Naive thymus-derived CD8-positive, alpha-beta T cell (primary cell): ENCODE data around the gene ASAP2. TPM values are rescaled to one million over a fixed set of nuclear protein-coding genes. Genes with fewer than 3 reads are reported as not detected.

Source experiments
- ATAC-seq, 2 donors: fragments of 150-1000 bp; cut with Tn5 transposase in 1 of 2; sonication (Bioruptor Pico), chemical (Tn5 transposase) in 1 of 2; 1 replicate in 1 of 2; 2 replicates in 1 of 2; pipeline ENCODE4 v1.10.0; 2021; ENCODE audit warnings: mild to moderate bottlenecking in 2 of 2, moderate library complexity in 2 of 2
- POLR2A ChIA-PET: fragments of 350-600 bp; sonication (Branson Sonifier 250); formaldehyde crosslinking; loops from one replicate; lab custom pipeline; 2021; ENCODE audit warnings: antibody characterized with exemption; lab: Charles Lee
- DNase-seq, 10 donors: peaks; one replicate each; pipeline versions ENCODE4 v3.0.0 to v3.0.0-alpha.2; 2020 to 2022
- H3K27ac Mint-ChIP-seq, 10 donors: one replicate each; pipeline ENCODE4 v1.8.0; 2020 to 2022; ENCODE audit warnings: mild to moderate bottlenecking in 10 of 10, mixed read lengths in 10 of 10, moderate library complexity in 4 of 10, inconsistent platforms in 1 of 10
- H3K27me3 Mint-ChIP-seq, 5 donors: one replicate each; pipeline ENCODE4 v1.8.0; 2021 to 2022; ENCODE audit warnings: mixed read lengths in 5 of 5
- H3K36me3 Mint-ChIP-seq, 3 donors: one replicate each; pipeline ENCODE4 v1.8.0; 2020 to 2022; ENCODE audit warnings: mixed read lengths in 3 of 3, mild to moderate bottlenecking in 2 of 3, inconsistent platforms in 1 of 3
- H3K4me1 Mint-ChIP-seq, 4 donors: one replicate each; pipeline ENCODE4 v1.8.0; 2021 to 2022; ENCODE audit warnings: mixed read lengths in 4 of 4
- H3K4me3 Mint-ChIP-seq, 10 donors: one replicate each; pipeline ENCODE4 v1.8.0; 2020 to 2022; ENCODE audit warnings: mild to moderate bottlenecking in 10 of 10, mixed read lengths in 10 of 10, moderate library complexity in 6 of 10, inconsistent platforms in 1 of 10
- H3K9me3 Mint-ChIP-seq, 9 donors: one replicate each; pipeline ENCODE4 v1.8.0; 2020 to 2022; ENCODE audit warnings: mixed read lengths in 9 of 9, mild to moderate bottlenecking in 3 of 9, inconsistent platforms in 1 of 9, moderate library complexity in 1 of 9
- polyA plus RNA-seq, 3 donors: library from polyadenylated mRNA; unstranded; fragments of 300-500 nt; fragmentation: Illumina TruSeq; gene quantifications; one replicate each; pipeline ENCODE4 v1.2.3, GENCODE V29; 2021
- total RNA-seq, 8 experiments: library from RNA in 2 of 8; stranded (reverse) in 2 of 8; gene quantifications; one replicate each; pipeline ENCODE4 v1.2.3 and lab custom pipeline; 2021 to 2026

The ASAP2 gene
- total and polyA plus RNA-seq, 5 experiments from 2014 or later = not detected

DNA sequence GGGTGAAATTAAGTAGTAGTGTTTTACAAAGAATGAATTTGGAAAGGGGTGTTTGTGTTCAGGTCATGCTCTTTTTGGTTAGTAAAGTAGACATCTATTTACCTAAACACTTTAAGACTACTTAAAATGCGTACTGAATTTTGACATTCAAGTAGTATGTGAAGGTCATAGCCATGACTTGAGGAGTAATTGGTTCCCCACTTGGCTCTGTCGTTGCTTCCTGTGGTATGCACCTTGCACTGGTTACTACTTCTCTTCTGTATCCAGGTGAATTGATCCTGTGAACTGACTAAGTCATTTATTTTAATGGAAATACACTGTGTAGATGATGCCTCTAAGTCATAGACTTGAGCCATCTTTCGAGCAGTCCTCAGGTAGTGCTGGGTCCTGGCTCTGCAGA lies 118.8 kb downstream of the ASAP2 start:
- H3K4me3 Mint-ChIP-seq = no peak overlapping the region
- H3K36me3 Mint-ChIP-seq = no peaks in the 10 kb centered on the region
- peaks cover 0 to 12% (median 2%) of the 10 kb centered on the region in 5 donors for H3K27me3 Mint-ChIP-seq
- POLR2A ChIA-PET = no interaction called here
- ATAC-seq (no peak), DNase-seq (no peak)
- H3K4me1 Mint-ChIP-seq = peaks cover 0 to 2% (median under 1%) of the 10 kb centered on the region in 4 donors
- H3K27ac Mint-ChIP-seq = no peak overlapping the region
- H3K9me3 Mint-ChIP-seq = no peaks in the 10 kb centered on the region

DNA sequence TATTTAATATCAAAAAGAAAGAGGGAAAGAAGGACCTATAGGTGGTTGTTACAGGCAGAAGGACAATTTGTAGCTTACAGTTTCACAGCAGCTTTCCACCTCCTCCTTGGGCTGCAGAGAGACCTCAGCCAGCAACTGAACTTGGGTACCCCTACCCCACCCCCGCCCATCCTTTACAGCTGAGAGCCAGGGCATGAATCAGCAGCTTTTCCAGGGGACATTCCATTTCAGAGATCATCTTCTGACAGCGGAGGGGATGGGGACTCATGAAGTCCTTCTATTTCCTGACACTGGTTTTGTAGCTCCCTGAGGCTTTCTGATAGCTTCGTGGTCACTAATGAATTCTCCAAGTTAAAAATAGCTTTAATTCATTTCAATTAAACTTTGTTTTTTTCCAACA lies 120.4 kb downstream of the ASAP2 start:
- Mint-ChIP-seq H3K36me3 (no peaks in the 10 kb centered on the region), H3K4me3 (no peak overlapping the region), H3K4me1 (peaks cover 0 to 11% (median 1%) of the 10 kb centered on the region in 4 donors), H3K27ac (no peak overlapping the region), H3K9me3 (no peaks in the 10 kb centered on the region), H3K27me3 (peaks cover 0 to 8% (median 2%) of the 10 kb centered on the region in 5 donors)
- ATAC-seq = no peak
- POLR2A ChIA-PET = no interaction called here
- DNase-seq = no peak

- H3K9me3 Mint-ChIP-seq = no peaks in the 10 kb centered on the region
- H3K27ac Mint-ChIP-seq = no peak overlapping the region
- no peak for DNase-seq
- peaks cover 0 to 5% (median 2%) of the 10 kb centered on the region in 5 donors for H3K27me3 Mint-ChIP-seq
- H3K36me3 Mint-ChIP-seq = no peaks in the 10 kb centered on the region
- no peak for ATAC-seq
- H3K4me3 Mint-ChIP-seq = no peak overlapping the region
- POLR2A ChIA-PET = no interaction called here
- H3K4me1 Mint-ChIP-seq = peaks cover 0 to 11% (median 0%) of the 10 kb centered on the region in 4 donors
Observed at GRCh38 chr2:9327873-9328352, 121.3 kb downstream of the ASAP2 start.

GRCh38 chr2:9328931-9329330 lies 122.3 kb downstream of the ASAP2 start:
- Mint-ChIP-seq H3K4me3 (no peak overlapping the region), H3K27ac (peak overlapping the region in 1 of 10 donors; percentile 15), H3K4me1 (peaks cover 0 to 11% (median 0%) of the 10 kb centered on the region in 4 donors), H3K9me3 (no peaks in the 10 kb centered on the region), H3K36me3 (no peaks in the 10 kb centered on the region), H3K27me3 (peaks cover 0 to 5% (median 2%) of the 10 kb centered on the region in 5 donors)
- ATAC-seq (no peak), DNase-seq (no peak)
- POLR2A ChIA-PET = no interaction called here

DNA sequence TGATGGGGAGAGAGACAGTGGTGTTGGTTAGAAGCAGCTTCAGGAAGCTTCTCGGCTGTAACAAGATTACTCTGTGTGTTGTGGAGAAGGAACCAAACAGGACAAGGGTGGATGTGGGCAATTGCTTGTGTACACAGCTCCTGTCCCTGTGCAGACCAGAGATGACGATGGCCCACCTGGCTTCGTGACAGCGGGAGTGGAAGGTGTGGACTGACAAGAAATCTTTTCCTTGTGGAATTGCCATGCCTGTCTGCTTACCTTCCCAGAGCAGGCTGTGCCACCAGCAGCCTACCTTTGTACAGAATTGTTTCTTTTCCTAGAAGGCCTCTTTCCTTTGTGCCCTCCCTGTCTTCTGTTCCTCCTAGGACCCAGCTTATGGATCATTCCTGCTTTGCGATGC lies 122.9 kb downstream of the ASAP2 start:
- POLR2A ChIA-PET = no interaction called here
- no peak for ATAC-seq
- no peak for DNase-seq
- Mint-ChIP-seq H3K27me3 (peaks cover 0 to 5% (median 2%) of the 10 kb centered on the region in 5 donors), H3K4me1 (peaks cover 0 to 11% (median 0%) of the 10 kb centered on the region in 4 donors), H3K9me3 (no peaks in the 10 kb centered on the region), H3K36me3 (no peaks in the 10 kb centered on the region), H3K4me3 (no peak overlapping the region), H3K27ac (peak overlapping the region in 1 of 10 donors; percentile 15)

- DNase-seq (no peak), ATAC-seq (no peak)
- H3K27me3 Mint-ChIP-seq = peaks cover 0 to 5% (median 2%) of the 10 kb centered on the region in 5 donors
- H3K36me3 Mint-ChIP-seq = no peaks in the 10 kb centered on the region
- H3K4me1 Mint-ChIP-seq = peaks cover 0 to 13% (median 1%) of the 10 kb centered on the region in 4 donors
- no peak overlapping the region for H3K27ac Mint-ChIP-seq
- no peak overlapping the region for H3K4me3 Mint-ChIP-seq
- POLR2A ChIA-PET = no interaction called here
- no peaks in the 10 kb centered on the region for H3K9me3 Mint-ChIP-seq
Observed at GRCh38 chr2:9330612-9331270, 124.1 kb downstream of the ASAP2 start.

- Mint-ChIP-seq H3K27ac (no peak overlapping the region), H3K36me3 (no peaks in the 10 kb centered on the region), H3K4me3 (no peak overlapping the region), H3K9me3 (no peaks in the 10 kb centered on the region), H3K27me3 (peaks cover 0 to 5% (median 2%) of the 10 kb centered on the region in 5 donors), H3K4me1 (peaks cover 6 to 19% (median 9%) of the 10 kb centered on the region in 4 donors)
- POLR2A ChIA-PET = no interaction called here
- no peak for DNase-seq
- ATAC-seq = no peak
Observed at GRCh38 chr2:9331704-9332103, 125.1 kb downstream of the ASAP2 start.

- Mint-ChIP-seq H3K9me3 (no peaks in the 10 kb centered on the region), H3K4me1 (peaks cover 6 to 21% (median 10%) of the 10 kb centered on the region in 4 donors), H3K27me3 (peaks cover 0 to 5% (median 2%) of the 10 kb centered on the region in 5 donors), H3K4me3 (no peak overlapping the region), H3K27ac (no peak overlapping the region), H3K36me3 (no peaks in the 10 kb centered on the region)
- DNase-seq (no peak), ATAC-seq (no peak)
- POLR2A ChIA-PET = no interaction called here
Observed at GRCh38 chr2:9332136-9332852, 125.7 kb downstream of the ASAP2 start.

DNA sequence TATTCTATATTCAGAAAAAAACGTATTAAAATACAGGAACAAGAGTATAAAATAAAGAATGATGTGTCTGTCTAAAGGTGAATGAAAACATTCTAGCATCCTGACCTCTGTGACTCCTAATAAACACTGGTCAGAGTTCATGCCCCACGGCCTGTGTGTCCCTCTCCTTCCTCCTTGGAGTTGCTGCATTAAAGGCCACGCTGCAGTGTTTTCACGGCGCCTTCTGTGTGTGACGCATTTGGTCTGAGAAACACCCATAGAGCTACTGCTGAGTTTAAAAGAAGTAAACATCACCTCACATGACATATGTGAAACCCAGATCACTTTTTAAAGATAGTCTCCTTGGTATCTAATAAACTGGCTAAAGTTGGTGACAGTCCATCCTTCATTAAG lies 126.2 kb downstream of the ASAP2 start:
- DNase-seq (no peak), ATAC-seq (no peak)
- POLR2A ChIA-PET = no interaction called here
- Mint-ChIP-seq H3K27me3 (peaks cover 0 to 5% (median 2%) of the 10 kb centered on the region in 5 donors), H3K4me3 (no peak overlapping the region), H3K4me1 (peaks cover 8 to 21% (median 10%) of the 10 kb centered on the region in 4 donors), H3K36me3 (no peaks in the 10 kb centered on the region), H3K27ac (no peak overlapping the region), H3K9me3 (no peaks in the 10 kb centered on the region)

DNA sequence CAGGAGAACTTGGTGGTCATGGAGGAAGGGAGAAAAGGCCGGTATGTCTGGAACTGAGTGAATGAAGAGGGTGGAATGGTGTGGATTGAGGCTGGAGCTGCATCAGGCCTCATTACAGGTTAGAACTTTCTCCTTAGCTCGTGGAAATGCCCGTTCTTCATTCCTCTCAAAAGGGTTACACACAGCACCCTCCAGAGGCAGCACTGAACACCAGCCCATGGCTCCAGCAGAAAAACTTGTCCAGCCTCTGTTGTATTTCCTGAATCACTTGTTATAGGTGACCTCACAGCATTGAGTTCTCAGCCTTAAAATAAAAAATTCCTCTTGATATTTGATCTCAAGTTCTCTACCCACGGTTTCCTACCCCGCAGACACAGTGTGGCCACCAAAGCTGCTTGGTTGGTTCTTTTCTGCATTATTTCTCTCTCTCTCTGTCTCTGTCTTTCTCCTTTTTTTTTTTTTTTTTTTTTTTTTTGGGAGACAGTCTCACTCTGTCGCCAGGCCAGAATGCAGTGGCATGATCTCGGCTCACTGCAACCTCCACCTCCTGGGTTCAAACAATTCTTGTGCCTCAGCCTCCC lies 127.1 kb downstream of the ASAP2 start:
- H3K27ac Mint-ChIP-seq = peak overlapping the region in 1 of 10 donors; percentile 15
- ATAC-seq (no peak), DNase-seq (no peak)
- peaks cover 8 to 21% (median 10%) of the 10 kb centered on the region in 4 donors for H3K4me1 Mint-ChIP-seq
- POLR2A ChIA-PET = no interaction called here
- no peaks in the 10 kb centered on the region for H3K36me3 Mint-ChIP-seq
- peaks cover 0 to 5% (median 2%) of the 10 kb centered on the region in 5 donors for H3K27me3 Mint-ChIP-seq
- H3K9me3 Mint-ChIP-seq = no peaks in the 10 kb centered on the region
- no peak overlapping the region for H3K4me3 Mint-ChIP-seq

- ATAC-seq = no peak
- Mint-ChIP-seq H3K36me3 (no peaks in the 10 kb centered on the region), H3K4me3 (no peak overlapping the region), H3K27ac (peak overlapping the region in 1 of 10 donors; percentile 11), H3K4me1 (peaks cover 8 to 21% (median 10%) of the 10 kb centered on the region in 4 donors), H3K27me3 (peaks cover 0 to 4% (median 3%) of the 10 kb centered on the region in 5 donors), H3K9me3 (peaks cover 0 to 1% (median 0%) of the 10 kb centered on the region in 9 donors)
- POLR2A ChIA-PET = no interaction called here
- DNase-seq = no peak
Observed at GRCh38 chr2:9334761-9335160, 128.1 kb downstream of the ASAP2 start.

DNA sequence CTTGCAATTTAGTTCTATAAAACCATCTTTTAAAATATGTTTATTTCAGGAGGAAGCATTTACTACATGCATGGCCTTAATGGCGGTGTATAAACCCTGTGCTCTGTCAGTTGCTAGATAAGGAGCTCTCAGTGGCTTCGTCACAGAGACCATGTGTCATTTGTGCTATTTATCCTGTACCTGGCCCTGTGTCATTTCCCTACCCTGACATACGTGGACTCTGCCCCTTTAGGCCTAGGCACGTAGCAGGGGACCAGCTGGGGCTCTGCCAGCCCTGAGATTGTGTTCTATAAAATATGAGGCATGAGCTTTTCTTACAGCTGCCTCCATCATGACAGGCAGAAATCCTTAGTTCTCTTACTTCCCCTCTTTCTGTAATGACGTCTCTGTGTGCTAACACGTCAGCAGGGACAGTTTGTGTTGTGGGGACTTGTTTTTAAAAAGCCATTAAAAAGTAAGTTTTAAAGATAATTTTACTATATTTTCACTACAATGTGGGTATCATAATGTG lies 128.8 kb downstream of the ASAP2 start:
- Mint-ChIP-seq H3K27me3 (peaks cover 0 to 3% (median 1%) of the 10 kb centered on the region in 5 donors), H3K36me3 (no peaks in the 10 kb centered on the region), H3K4me1 (peaks cover 8 to 21% (median 10%) of the 10 kb centered on the region in 4 donors), H3K9me3 (peaks cover 0 to 1% (median 0%) of the 10 kb centered on the region in 9 donors), H3K4me3 (no peak overlapping the region), H3K27ac (peak overlapping the region in 2 of 10 donors; percentile 46 to 61)
- ATAC-seq = no peak
- DNase-seq = no peak
- POLR2A ChIA-PET = no interaction called here
